Right renal cortex interstitium (tissue), 3 donors: ENCODE measurements around the gene AKT1S1. TPM values are rescaled to one million over a fixed set of nuclear protein-coding genes. Genes with fewer than 3 reads are reported as not detected.

Experiments used
- DNase-seq, 3 donors: peaks; one replicate each; pipeline ENCODE4 v3.0.0-alpha.2; 2013; ENCODE audit warnings: low read depth in 3 of 3, low spot score in 2 of 3
- polyA plus RNA-seq, 3 donors: library from polyadenylated mRNA; unstranded; fragments of 120-200 nt; gene quantifications; one replicate each; pipeline ENCODE4 v1.2.1, GENCODE V29; 2013; ENCODE audit not compliant: insufficient read length in 3 of 3

AKT1S1 gene
- polyA plus RNA-seq, 3 donors = 22.8 to 29.3 (median 25.8) TPM

DNA sequence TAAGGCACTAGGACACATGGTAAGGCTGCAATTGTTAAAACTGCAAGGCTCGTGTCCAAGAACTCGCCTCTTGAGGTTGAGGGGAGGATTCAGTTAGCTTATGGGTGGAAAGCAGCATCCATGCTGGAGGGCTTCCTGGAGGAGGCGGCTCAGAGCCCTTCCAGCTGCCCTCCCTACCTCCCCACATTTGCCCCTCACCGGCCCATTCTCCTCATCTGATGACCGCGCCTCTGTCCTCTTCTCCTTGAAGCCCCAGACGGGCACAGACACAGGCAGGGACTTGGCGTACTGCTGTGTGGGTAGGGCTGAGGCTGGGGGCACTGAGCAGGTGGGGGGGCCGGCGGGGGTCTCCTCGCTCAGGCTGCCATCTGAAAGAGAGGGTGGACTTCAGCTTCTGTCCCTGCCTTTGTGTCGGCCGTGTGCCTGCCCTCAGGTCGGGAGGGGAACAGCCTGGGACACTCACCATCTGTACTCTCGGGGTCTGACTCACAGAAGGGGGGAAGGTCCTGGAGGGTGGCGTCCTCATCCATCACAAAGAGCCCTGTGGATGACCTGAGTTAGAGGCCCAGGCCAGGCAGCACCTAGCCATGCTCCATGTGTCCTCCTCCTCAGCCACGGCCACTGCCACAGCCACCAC is 5.7 kb downstream of the AKT1S1 start:
- DNase-seq = no peak

DNA sequence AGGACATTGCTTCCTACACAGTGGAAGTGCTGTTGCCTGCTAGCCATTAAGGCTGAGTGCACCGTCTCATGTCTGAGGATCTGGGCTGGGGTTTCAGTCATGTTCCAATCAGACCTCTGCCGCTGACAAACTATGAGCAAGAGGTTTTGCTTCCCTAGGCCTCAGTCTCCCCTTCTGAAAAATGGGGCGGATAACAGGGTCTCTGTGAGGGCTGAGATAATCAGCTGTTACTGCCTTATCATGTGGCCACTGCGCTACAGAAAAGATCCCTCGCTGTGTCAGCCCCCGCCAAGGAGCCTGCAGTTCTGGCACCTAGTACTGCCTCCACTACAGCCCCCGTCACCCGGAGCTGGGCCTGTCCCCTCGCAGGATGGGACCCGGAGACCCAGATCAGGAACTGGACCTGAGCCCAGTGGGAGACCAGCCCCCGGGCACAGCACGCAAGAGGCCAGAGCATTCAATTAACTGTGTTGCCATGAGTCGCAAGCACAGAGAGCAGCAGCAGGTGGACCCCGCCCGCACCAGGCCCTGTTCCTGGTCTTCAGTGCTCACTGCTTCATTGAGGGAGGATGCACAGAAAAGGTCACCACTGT is 6.8 kb downstream of the AKT1S1 start:
- no peak for DNase-seq

DNA sequence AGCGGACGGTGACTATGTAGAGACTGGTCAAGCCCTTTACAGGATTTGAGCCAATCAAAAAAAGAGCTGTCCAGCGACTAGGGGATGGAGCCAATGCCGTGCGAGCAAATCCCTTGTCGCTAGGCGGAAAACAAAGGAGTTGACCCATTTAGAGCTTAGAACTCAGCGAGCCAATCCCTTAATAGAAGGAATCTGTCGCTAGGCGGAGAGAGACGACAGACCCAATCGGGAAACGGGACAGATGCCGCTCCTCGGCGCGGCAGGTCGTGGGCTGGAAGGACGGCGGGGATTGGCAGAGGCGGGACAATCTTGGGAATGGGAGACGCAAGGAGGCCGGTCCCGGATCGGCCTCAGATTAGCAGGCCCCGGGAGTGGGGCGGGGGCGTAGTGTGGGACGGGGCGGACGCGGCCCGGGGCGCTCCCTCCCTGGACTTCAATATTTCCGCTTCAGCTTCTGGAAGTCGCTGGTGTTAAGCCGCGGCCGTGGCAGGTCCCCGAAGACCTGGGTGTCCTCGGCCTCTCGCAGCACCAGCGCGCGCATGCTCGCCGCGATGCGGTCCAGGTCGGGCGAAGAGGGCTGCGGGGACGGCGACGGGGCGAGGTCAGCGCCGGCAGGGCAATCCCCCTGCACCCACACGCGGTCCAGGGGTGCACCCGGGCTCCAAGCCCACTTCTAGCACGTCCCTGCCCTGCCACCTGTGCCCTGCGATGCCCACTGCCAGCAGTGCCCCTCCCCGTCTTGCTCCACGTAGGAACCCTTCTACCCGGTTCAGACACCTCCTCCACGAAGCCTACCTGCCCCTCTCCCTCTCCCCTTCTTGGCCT is 7.5 kb downstream of the AKT1S1 start:
- peak; percentile 98 to 99 (median 99) for DNase-seq

DNA sequence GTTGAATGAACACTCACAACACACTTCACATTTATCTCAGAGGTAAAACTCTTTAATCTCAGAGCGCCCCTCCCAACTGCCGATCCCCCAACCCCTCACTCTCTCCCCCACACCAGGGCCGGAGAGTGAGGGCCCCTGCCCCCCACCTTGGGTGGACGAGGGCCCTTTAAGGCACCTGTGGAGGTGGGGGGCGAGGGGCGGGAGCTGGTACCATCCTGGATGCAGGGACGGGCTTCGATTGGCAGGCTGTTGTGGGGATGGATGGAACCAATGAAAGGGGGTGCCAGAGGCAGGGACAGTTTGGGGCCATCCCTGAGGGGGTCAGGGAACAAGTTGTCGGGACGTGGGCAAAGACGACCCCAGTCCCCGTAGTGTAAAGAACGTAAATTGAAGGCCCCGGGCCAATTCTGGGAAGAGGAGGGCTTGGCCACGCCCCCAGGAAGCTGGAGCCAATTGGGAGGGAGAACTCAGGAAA is 8.1 kb downstream of the AKT1S1 start:
- no peak for DNase-seq

DNA sequence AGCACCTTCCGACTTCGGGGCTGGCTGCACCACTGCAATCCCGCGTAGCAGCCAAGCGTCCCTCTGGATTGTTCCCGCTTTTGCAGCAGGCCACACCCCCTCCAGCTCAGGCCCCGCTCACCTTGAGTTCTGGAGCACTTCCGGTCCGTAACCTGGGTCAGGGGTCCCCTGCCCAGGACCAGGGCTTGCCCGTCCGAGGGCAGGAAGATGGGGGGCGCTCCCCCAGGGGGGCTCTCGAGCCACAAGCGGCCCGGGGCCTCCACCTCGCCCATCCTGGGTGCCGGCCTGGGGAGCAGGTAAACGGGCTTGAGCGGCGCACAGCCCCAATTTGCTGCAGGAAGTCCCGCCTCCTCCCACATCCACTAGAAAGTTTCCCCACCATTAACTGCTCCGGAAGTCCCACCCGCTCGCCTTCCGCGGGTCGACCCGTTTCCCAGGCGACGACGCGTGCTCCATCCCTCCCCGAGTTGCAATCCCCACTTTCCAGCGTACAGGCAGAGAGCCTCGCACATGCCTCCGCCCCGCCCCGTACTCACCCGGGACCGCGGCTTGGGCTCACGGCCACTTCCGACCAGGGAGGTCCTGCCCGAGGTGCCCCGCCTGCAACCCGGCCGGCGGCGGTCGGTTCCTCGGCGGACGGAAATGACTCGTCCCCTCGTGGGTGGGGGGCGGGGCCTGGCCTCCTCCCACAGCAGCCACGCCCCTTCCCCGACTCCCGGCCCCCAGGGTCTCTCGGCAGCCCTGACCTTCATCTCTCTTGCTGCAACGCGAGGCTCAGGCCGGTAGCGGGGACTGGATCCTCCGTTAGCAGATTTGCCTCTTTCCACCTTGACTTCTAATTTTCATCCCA is 10.0 kb downstream of the AKT1S1 start, which contains the start of gene PNKP:
Gene PNKP (minus strand): TSS at position 644 of the 850 bp plus-strand sequence. CDS start 372 bp downstream, at position 272.
- DNase-seq = peak in 2 of 3 donors; percentile 82 to 88

DNA sequence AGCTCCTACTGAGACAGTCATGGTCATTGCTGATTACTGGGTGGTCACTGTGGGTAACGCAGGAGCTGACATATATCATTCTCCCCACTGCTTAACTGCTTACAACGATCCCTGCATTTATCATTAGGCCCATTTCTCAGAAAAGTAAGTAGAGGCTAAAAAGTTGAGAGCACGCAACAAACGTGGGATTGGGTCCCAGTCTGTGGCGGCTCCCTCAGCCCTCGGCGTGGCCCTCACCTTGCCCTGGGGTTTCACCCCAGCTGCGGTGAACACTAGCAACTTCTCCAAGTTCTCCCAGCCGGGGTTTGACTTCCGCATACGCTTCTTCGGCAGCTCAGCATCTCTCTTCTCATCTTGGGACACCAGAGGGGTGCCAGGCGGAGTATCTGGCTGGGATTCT is 12.3 kb downstream of the AKT1S1 start:
- DNase-seq = no peak

DNA sequence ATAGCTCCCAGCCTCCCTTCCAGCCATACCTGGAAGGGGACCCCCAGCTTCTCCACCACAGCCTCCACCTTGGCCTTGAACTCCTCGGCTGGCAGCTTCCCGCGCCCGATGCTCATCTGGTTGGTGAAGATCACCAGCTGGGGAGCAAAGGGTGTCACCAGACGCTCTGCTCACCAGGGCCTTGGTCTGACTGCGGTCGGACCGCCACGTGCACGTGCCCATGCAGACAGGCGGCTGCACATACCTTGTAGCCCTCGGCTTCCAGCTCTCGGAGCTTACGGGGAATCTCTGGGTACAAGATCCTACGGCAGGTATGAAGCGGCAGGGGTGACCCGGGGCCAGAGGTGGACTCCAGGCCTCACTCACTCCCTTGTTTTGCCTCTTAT is 13.2 kb downstream of the AKT1S1 start:
- DNase-seq = no peak

DNA sequence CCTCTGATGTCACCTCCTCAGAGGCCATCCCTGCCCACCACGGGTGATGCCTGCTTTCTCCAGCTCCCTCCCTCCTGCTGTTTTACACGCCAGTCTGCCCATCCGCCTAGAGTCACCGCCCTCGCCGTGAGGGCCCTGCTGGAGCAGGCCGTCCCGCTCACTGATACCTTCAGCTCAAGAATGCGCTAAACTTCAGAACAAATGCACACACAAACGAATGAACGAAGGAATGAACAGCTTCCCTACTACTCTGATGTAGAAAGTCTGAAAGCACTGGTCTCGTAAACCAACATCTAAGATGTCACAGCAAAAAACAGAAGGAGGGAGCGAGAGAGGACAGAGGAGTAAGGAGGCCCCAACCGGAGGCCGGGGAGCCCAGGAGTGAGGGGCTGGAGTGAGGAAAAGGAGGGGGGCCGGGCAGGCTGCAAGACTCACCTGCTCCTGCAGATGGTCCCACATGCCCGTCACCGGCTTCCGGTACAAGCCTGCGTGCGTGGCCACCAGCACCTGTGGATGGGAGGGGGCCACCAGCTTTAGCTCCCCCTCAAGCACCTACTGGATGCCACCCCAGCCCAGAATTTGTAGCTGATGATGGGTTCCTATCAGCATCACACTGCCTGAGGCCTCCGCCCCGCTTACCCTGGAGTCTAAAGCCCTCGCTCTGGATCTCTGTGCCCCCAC is 13.8 kb downstream of the AKT1S1 start:
- no peak for DNase-seq

DNA sequence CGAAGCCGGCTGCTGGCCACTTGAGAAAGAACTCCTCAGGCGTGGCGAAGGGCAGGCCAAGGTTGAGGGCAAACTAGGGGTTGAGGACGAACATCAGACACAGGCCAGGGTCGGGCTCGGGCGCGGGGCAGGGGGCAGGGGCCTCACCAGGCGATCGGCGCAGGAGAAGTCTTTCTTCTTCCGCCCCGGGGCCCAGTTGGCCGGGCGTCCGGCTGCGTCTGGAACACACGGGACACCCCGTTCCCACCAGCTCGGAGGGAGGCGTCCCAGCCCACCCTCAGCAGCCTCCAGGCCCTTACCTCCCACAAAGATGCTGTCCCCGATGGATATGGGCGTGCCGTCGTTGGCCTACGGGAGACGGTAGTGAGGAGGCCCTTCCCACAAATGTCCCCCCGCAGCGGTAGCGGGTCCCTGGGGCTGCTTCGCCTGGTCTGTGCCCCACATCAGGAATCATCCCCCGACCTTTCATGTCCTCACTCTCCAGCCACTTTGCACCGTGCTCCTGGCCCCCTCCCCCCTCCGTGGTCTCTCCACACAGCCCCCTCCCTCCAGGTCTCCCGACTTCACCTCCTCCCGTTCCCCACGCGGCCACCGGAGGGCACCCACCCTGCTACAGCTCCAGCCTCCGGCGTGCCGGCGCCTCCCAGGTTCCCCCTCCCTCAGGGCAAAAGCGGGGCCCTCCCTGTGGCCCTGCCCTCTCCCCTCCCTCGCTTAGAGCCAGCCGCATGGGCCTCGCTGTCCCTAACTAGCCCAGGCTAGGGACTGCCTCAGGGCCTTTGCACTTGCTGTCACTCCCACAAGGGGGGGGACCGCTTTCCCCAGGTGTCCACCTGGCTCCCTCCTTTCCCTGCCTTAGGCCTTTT is 14.5 kb downstream of the AKT1S1 start:
- no peak for DNase-seq

DNA sequence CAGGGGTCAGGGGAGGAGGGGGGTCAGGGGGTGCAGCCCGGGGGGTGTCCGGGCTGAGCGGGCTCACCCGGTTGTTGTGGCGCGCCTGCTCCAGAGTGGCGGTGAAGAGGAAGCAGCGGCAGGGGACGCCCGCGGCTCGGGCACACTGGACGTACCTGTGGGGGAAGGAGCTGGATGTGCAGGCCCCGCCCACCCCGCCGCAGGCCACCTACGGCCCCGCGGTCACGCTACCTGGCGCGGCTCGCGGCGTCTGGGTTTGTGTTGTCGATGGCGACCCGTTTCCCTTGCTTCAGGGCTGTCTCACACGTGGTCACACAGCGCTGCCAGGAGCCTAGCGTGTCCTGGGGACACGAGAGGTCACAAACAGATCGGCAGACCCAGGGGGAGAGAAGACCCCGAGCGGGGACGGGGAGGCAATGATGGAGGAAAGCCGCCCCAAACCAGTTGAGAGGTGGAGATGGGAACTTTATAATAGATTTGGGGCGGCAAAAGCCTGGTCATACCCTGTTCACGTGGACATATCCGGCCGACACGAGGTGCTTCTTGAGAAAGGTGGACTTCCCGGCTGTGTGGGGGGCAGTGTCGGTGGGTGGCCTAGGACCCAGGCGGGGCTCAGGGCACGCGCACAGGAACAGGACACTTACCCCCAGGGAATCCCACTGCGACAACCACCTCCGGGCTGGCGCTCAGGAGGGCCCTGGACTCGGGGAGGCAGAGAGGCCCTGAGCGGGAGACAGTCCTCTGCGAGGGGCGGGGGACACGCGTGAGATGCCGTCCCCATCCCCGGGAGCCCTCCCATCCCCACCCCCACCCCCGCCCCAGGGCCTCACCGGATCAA is 15.4 kb downstream of the AKT1S1 start:
- no peak for DNase-seq

DNA sequence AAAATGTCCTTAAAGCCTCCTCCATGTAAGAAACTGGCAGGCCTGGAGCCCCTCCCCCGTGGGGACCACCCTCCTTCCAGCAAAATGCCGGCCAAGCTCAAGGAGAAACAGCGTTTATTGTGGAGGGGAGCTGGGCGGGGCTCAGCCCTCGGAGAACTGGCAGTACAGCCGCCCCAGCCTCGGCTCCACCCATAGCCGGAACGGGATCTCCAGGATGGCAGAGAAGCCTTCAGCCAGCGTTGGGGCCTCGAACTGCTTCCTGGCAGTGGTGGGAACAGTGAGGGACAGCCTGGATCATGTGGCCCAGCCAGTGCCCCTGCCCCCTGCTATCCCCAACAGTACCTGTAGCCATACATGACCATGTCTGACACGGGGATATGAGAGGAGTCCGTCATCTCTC is 16.0 kb downstream of the AKT1S1 start:
- DNase-seq = no peak

DNA sequence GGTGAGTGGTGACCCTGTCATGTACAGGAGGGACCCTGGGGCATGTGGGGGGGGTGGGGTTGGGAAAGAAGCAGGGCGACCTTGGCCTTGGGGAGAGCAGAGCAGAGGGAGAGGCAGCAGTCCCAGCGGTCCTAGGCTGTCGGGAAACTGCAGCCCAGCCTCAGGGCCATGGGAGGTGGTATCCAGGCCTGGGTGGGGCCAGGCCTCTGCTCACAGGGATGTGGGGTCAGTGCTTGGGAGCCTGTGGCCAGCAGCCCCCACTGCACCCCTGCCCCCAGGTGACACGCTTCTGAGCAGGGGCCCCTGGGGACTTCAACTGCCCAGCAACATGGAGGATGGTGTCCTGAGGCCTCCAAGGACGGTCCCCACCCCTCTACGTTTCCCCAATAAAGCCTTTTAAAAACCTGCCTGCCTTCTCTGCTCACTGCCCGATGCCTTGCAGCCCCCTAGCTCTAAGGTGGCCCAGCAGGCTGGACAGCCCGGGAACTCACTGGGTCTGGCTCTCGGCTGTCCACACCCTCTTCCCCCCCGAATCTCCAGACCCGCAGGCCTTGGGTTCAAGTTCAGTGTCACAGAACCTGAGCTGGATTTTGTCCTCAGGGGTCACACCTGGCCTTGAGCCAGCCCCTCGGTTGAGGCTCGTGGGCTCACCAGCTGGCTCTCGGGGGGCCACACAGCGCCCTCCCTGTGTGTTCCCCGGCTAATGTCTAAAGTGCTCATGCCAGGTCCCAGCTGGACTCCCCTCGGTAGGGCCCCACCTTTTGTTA is 16.6 kb downstream of the AKT1S1 start:
- DNase-seq = no peak

DNA sequence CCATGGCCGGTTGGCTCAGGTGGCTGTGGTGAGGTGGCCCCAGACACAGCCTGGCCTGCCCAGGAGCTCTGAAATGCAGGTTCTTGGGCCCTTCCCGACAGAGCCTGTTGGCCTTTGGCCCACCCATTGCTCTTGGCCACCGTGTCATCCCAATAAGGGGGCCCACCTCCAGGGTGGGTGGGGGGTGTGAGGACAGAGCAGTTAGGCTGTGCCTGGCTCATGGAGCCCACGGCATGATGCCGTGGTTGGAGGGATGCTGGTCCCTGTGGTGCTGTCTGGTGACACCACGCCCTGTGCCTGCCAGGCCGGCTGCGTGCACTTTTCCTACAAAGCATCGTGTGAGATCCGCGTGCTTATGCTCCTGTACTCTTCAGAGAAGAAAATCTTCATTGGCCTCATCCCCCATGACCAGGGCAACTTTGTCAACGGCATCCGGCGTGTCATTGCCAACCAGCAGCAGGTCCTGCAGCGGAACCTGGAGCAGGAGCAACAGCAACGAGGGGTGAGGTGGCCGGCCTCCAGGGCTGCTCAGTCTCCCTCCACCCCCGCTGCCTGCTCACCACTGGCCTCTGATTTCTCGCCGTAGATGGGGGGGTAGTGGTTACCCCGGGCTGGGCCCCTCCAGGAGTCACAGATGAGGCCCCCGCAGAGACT is 17.3 kb downstream of the AKT1S1 start:
- DNase-seq = no peak

DNA sequence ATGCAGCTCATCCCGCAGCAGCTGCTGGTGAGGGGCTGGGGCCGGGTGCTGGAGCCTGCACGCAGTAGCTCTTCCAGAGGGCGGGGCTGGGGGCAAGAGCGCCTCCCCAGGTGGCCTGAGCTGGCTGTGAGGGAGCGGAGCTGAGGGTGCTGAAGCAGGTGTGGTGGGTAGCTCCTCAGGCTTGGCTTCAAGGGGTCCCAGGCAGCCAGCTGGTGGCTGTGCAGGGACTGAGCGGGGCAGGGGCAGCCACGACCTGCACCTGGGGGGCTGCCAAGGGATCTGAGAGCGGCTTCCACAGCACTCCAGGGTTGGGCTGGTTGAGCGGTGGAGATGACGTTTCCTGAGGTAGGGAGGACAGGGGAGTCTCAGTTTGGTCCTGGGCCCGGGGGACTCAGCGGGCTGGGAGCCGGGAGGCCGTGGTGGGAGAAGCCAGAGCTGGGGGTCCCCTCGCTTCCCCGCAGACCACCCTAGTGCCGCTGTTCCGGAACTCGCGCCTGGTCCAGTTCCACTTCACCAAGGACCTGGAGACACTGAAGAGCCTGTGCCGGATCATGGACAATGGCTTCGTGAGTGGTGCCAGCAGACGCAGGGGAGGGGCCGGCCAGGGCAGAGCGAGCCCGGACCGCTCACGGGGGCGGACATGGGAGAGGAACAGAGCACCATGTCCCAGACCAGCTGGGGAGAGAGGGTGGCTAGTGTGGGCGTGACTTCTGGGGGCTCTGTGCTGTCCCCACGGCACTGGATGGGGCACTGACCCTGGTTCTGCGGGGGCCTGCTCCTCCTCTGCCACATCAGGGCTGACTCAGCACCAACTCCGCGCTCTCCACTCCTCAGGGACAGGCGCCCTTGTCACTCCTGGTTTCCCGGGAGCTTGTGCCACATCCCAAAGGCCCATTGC is 18.8 kb downstream of the AKT1S1 start:
- no peak for DNase-seq

DNA sequence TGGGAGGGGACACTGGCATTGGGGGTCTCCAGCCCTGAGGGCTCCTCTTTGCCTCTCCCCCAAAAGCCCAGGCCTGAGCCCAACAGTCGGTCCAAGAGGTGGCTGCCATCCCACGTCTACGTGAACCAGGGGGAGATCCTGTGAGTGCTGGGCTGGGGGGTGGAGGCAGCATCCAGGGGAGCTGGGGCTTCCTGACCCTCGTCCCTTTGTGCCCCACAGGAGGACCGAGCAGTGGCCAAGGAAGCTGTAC is 19.4 kb downstream of the AKT1S1 start:
- DNase-seq = no peak

DNA sequence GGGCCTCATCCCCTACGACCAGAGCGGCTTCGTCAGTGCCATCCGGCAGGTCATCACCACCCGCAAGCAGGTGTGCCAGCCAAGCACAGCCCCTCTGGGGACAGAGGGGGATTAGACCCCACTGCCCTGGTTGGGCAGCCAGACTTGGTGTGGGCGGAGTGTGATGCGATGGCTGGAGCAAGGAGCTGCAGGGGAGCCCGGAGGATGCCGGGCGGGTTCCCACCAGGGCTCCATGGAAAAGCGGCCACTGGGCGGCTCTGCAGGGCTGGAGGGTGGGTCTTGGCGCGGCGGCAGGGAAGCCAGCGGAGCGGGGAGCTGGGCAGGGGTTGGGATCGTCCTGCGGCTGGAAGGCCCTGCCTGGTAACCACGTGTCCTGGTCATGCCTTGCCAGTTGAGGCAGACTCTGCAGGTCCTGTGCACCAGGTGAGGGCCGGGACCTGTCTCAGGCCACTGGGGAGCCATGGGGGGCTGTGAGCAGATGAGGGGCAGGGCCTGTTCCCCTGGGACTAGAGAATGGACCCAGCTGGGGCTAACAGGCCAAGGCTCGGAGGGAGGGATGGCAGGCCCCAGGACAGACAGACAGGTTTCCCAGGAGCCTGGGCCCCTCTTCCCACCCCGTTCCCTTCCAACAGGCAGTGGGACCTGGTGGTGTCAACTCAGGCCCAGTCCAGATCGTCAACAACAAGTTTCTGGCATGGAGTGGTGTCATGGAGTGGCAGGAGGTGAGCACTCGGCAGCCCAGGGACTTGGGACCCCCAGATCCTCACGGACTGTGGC is 19.9 kb downstream of the AKT1S1 start:
- no peak for DNase-seq
